Small intestine (tissue), 7 donors: ENCODE results near the gene PDE4A. TPM values are rescaled to one million over a fixed set of nuclear protein-coding genes. Genes with fewer than 3 reads are reported as not detected.

Experiments used
- DNase-seq, 2 donors: peaks; one replicate each; pipeline versions ENCODE4 v3.0.0 to v3.0.0-alpha.2; 2013
- FAIRE-seq: peaks from 2 replicates; lab custom pipeline; 2012; peaks lifted over from hg19 to GRCh38; lab: Jason Lieb, UNC
- H3K27ac ChIP-seq, 3 donors: one replicate each; pipeline ENCODE4 v1.5.1; 2013; ENCODE audit warnings: low read length in 2 of 3, mild to moderate bottlenecking in 2 of 3, control low read depth in 1 of 3, inconsistent platforms in 1 of 3, low read depth in 1 of 3, moderate library complexity in 1 of 3
- H3K27me3 ChIP-seq, 3 donors: one replicate each; pipeline ENCODE4 v1.6.1; 2013; ENCODE audit warnings: low read length in 3 of 3, inconsistent platforms in 1 of 3; ENCODE audit not compliant: control insufficient read depth in 3 of 3, insufficient read depth in 3 of 3
- H3K36me3 ChIP-seq, 3 donors: one replicate each; pipeline ENCODE4 v1.6.1; 2013; ENCODE audit warnings: low read length in 3 of 3, inconsistent platforms in 1 of 3, low read depth in 1 of 3, mild to moderate bottlenecking in 1 of 3, moderate library complexity in 1 of 3; ENCODE audit not compliant: control insufficient read depth in 3 of 3, insufficient read depth in 2 of 3
- H3K4me1 ChIP-seq, 3 donors: one replicate each; pipeline ENCODE4 v1.6.1; 2013; ENCODE audit warnings: low read length in 2 of 3, inconsistent platforms in 1 of 3, low read depth in 1 of 3, mild to moderate bottlenecking in 1 of 3, moderate library complexity in 1 of 3; ENCODE audit not compliant: control insufficient read depth in 3 of 3, insufficient read depth in 2 of 3
- H3K4me3 ChIP-seq, 3 donors: one replicate each; pipeline ENCODE4 v1.5.1; 2013; ENCODE audit warnings: low read length in 3 of 3, control low read depth in 1 of 3, inconsistent platforms in 1 of 3, low read depth in 1 of 3, mild to moderate bottlenecking in 1 of 3, moderate library complexity in 1 of 3
- H3K9me3 ChIP-seq, 2 donors: one replicate each; pipeline ENCODE4 v1.6.1; 2013; ENCODE audit warnings: low read depth in 1 of 2, low read length in 1 of 2; ENCODE audit not compliant: control insufficient read depth in 2 of 2, insufficient read depth in 1 of 2
- WGBS, 3 donors: extraction: QIAGEN DNeasy Blood & Tissue Kit; methylation state at CpG; one replicate each; pipeline ENCODE4 v1.1.7; 2013; 5-methylcytosine and 5-hydroxymethylcytosine counted together
- polyA plus RNA-seq, 4 donors: library from polyadenylated mRNA; stranded (reverse) in 3 of 4; unstranded in 1 of 4; fragments of 200-250 nt in 3 of 4; fragments of 120-200 nt in 1 of 4; gene quantifications; one replicate each; pipeline versions ENCODE4 v1.2.1 to v1.2.3, GENCODE V29; 2013
- donor health status: healthy with polysubstance abuse.
- donor health status: control.
- donor health status: control.
- donor health status: Bipolar disorder and iron deficiency.
- donor health status: healthy.

Gene PDE4A
- polyA plus RNA-seq, 4 donors = 0.67 to 3.5 (median 2.0) TPM

- H3K4me3 ChIP-seq = no peak overlapping the region
- no peak for FAIRE-seq
Observed at GRCh38 chr19:10432736-10433130, 12.4 kb downstream of the PDE4A start.

GRCh38 chr19:10433131-10433536 lies 12.8 kb downstream of the PDE4A start:
- DNase-seq (no peak), FAIRE-seq (no peak)
- H3K4me1 ChIP-seq = peaks cover 0 to 5% (median 0%) of the 10 kb centered on the region in 3 donors
- H3K9me3 ChIP-seq = no peaks in the 10 kb centered on the region
- no peaks in the 10 kb centered on the region for H3K36me3 ChIP-seq
- no peak overlapping the region for H3K4me3 ChIP-seq
- no peak overlapping the region for H3K27ac ChIP-seq
- H3K27me3 ChIP-seq = peaks cover 0 to 40% (median 0%) of the 10 kb centered on the region in 3 donors
- WGBS, 3 donors = 81 to 87% (median 85%) methylated on average over 10 of the region's 10 CpGs

More at GRCh38 chr19:10432736-10433130, 12.4 kb downstream of the PDE4A start:
- DNase-seq = no peak
- Histone ChIP-seq H3K27ac (peak overlapping the region in 2 of 3 donors; percentile 47 to 55), H3K36me3 (no peaks in the 10 kb centered on the region), H3K4me1 (peaks cover 0 to 5% (median 0%) of the 10 kb centered on the region in 3 donors), H3K9me3 (no peaks in the 10 kb centered on the region), H3K27me3 (peaks cover 0 to 40% (median 0%) of the 10 kb centered on the region in 3 donors)
- WGBS, 3 donors = 78 to 86% (median 82%) methylated on average over 2 of the region's 2 CpGs

- Histone ChIP-seq H3K9me3 (no peaks in the 10 kb centered on the region), H3K27me3 (no peaks in the 10 kb centered on the region), H3K4me1 (no peaks in the 10 kb centered on the region), H3K27ac (no peak overlapping the region), H3K4me3 (no peak overlapping the region), H3K36me3 (no peaks in the 10 kb centered on the region)
- 72 to 85% (median 80%) methylated on average over 5 of the region's 5 CpGs for WGBS, 3 donors
- no peak for FAIRE-seq
- DNase-seq = no peak
Observed at GRCh38 chr19:10439588-10439987, 19.2 kb downstream of the PDE4A start.

DNA sequence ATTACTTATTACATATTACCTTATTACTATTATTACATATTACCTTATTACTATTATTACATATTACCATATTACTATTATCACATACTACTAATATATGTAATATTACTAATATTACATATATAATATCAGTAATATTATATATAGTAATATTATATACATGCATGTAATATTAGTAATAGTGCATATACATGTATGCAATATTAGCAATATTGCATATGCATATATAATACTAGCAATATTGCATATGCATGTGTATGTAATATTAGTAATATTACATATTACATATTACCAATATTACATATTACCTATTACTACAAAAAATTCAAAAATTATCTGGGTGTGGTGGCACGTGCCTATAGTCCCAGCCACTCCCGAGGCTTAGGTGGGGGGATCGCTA lies 22.4 kb downstream of the PDE4A start:
- no peaks in the 10 kb centered on the region for H3K9me3 ChIP-seq
- WGBS, 3 donors = 87 to 94% (median 91%) methylated on average over 3 of the region's 3 CpGs
- H3K27ac ChIP-seq = no peak overlapping the region
- peaks cover 0 to 1% (median 0%) of the 10 kb centered on the region in 3 donors for H3K36me3 ChIP-seq
- FAIRE-seq (peak; percentile 53), DNase-seq (no peak)
- H3K27me3 ChIP-seq = no peaks in the 10 kb centered on the region
- H3K4me1 ChIP-seq = no peaks in the 10 kb centered on the region
- H3K4me3 ChIP-seq = no peak overlapping the region

GRCh38 chr19:10449037-10449436 lies 28.7 kb downstream of the PDE4A start:
- H3K9me3 ChIP-seq = no peaks in the 10 kb centered on the region
- no peak overlapping the region for H3K27ac ChIP-seq
- H3K27me3 ChIP-seq = peaks cover 0 to 15% (median 0%) of the 10 kb centered on the region in 3 donors
- no peaks in the 10 kb centered on the region for H3K4me1 ChIP-seq
- FAIRE-seq (no peak), DNase-seq (no peak)
- no peak overlapping the region for H3K4me3 ChIP-seq
- H3K36me3 ChIP-seq = peaks cover 0 to 2% (median 0%) of the 10 kb centered on the region in 3 donors
- 88 to 91% (median 88%) methylated on average over 7 of the region's 7 CpGs for WGBS, 3 donors

DNA sequence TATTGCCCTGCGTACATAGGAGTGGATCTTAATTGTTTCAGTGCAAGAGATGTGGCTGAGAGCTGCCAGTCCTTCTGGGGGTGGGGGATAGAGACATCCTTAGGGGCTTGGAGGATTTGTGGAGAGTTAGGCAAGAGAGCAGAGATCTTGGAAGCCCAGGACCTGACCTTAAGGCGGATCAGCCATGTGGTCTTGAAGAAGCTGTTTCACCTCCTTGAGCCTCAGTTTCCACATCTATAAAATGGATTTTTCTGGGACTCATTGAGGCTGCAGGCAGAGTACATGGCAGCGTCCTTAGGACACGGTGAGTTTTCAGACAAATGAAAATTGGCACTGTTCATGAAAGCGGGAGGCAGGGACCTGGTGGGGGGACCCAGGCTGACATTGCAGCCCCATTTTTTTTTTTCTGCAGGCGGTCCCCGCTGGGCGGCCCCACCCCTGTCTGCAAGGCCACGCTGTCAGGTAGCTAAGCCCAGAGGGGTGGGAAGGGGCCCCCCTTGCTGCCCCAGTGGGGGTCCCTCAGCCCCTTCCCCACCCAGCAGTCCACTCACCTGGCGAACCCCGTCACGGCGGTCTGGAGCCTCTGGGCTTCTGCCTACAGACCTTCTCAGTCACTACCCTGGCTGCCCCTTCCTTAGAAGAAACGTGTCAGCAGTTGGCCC lies 30.0 kb downstream of the PDE4A start:
- Histone ChIP-seq H3K27me3 (peaks cover 0 to 22% (median 0%) of the 10 kb centered on the region in 3 donors), H3K4me3 (no peak overlapping the region), H3K36me3 (peaks cover 0 to 2% (median 0%) of the 10 kb centered on the region in 3 donors), H3K4me1 (no peaks in the 10 kb centered on the region), H3K27ac (no peak overlapping the region), H3K9me3 (no peaks in the 10 kb centered on the region)
- 83 to 90% (median 86%) methylated on average over 10 to 14 of the region's 14 CpGs for WGBS, 3 donors
- FAIRE-seq = no peak
- no peak for DNase-seq

- no peaks in the 10 kb centered on the region for H3K9me3 ChIP-seq
- no peak overlapping the region for H3K27ac ChIP-seq
- peaks cover 0 to 2% (median 0%) of the 10 kb centered on the region in 3 donors for H3K36me3 ChIP-seq
- H3K27me3 ChIP-seq = peaks cover 0 to 22% (median 0%) of the 10 kb centered on the region in 3 donors
- H3K4me1 ChIP-seq = no peaks in the 10 kb centered on the region
- H3K4me3 ChIP-seq = no peak overlapping the region
- WGBS, 3 donors = 31 to 73% (median 57%) methylated on average over 24 to 25 of the region's 25 CpGs
- FAIRE-seq (no peak), DNase-seq (peak; percentile 27 to 55)
Observed at GRCh38 chr19:10450853-10451609, 30.7 kb downstream of the PDE4A start.

- no peaks in the 10 kb centered on the region for H3K4me1 ChIP-seq
- FAIRE-seq (no peak), DNase-seq (no peak)
- WGBS, 3 donors = 37 to 47% (median 44%) methylated on average over 21 to 25 of the region's 25 CpGs
- H3K27me3 ChIP-seq = peaks cover 0 to 22% (median 0%) of the 10 kb centered on the region in 3 donors
- no peak overlapping the region for H3K27ac ChIP-seq
- no peaks in the 10 kb centered on the region for H3K9me3 ChIP-seq
- H3K36me3 ChIP-seq = no peaks in the 10 kb centered on the region
- H3K4me3 ChIP-seq = no peak overlapping the region
Observed at GRCh38 chr19:10452726-10453618, 32.6 kb downstream of the PDE4A start.
